HuH-7 (cell line): ENCODE measurements around the gene DEFB118.
"Not testable (repeated sequence)": the region's sequence is repeated elsewhere in the genome, so short reads cannot be mapped to it uniquely, and the experiment has no call there.

Experiments used
- DNase-seq: peaks from one replicate; pipeline ENCODE4 v3.0.0; 2011; ENCODE audit warnings: low spot score

The DEFB118 gene, protein sequence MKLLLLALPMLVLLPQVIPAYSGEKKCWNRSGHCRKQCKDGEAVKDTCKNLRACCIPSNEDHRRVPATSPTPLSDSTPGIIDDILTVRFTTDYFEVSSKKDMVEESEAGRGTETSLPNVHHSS

DNA sequence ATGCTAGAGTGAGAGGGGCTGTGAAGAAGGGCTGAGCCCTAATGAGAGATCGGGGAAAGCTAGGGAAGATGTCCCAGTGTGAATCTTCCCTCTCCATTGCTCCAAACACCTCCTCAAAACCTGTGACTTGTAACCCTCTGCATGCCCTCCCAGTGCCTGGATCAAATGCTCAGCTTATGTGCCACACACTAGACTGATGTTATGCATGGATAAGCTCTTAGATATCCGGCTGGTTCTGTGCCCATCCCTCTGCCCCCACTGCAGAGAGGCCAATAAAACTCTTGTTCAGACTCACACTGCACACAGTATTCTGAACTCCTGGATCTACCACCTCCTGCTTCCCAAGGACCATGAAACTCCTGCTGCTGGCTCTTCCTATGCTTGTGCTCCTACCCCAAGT is at the start of gene DEFB118:
Gene DEFB118 (plus strand): TSS at position 301 of the 400 bp plus-strand sequence. CDS start 50 bp downstream, at position 351.
- DNase-seq: no peak

DNA sequence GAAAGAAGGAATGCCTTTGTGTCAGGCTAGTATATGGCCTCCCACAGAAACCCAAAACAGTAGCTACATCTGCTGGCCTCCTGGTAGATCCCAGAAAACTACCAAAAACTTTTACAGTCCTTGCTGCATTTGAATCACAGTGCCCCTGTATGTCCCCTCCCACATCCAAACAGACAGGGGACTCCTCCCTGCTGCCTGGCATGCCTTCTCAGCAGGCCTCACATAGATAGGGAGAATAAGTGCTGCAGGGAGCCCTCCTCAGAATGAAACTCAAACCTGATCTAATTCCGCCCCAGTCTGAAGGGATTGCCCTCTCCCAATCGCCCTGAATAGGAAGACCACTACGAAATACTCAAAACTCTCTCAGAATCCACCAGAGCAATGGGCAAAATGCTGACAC is 45.9 kb upstream of the DEFB118 start:
- no peak for DNase-seq

DNA sequence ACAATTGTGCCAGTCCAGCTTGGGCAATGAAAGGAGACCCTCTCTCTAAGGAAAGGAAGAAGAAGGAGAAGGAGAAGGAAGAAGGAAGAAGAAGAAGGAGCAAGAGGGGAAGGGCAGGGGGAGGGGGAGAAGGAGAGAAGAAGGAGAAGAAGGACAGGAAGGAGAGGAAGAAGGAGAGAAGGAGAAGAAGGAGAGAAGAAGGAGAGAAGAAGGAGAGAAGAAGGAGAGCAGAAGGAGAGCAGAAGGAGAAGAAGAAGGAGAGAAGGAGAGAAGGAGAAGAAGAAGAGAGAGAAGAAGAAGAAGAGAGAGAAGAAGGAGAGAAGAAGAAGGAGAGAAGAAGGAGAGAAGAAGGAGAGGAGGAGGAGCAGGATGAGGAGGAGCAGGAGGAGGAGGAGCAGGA is 37.5 kb upstream of the DEFB118 start:
- DNase-seq: no peak

DNA sequence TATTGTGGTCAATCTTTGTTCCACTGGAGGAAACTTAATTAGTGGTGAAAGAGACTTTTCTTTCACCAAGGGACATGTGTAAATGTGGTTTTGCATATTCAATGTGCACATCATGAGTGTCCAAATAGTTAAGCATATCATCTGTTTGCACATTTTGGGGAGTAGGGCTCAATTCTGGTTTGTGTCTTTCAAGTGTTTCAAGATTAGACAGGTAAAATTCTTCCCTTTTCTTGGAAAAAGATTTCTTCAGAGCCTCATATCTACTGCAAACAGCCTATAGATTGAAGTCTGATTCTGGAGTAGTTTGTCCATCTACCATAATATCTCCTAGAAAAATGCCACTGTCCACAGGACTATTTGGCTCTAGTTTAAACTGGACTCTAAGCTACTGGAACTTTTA is 26.9 kb upstream of the DEFB118 start:
- no peak for DNase-seq

DNA sequence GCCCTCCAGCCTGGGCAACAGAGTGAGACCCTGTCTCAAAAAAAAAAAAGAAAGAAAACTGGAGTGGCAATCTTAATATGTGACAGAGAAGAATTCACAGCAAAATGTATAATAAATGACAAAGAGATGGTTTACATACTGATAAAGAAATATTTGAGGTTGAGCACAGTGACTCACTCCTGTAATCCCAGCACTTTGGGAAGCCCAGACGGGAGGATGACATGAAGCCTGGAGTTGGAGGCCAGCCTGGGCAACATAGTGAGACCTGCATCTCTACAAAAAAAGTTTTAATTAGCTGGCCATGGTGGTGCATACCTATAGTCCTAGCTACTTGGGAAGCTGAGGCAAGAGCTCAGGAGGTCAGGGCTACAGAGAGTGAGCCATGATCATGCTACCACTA is 12.4 kb upstream of the DEFB118 start:
- no peak for DNase-seq

DNA sequence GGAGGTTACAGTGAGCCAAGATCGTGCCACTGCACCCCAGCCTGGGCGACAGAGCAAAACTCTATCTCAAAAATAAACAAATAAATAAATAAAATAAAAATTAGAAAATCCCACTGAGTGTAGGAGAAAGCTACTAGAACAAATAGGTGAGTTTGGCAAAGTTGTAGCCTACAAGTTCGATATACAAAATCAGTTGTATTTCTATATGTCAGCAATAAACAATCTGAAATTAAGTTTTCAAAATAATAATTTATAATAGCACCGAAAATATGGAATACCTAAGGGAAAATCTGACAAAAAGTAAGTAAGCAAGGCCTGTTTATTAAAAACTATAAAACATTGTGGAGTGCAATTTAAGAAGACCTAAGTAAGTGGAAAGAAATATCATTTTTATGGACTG is 5.1 kb upstream of the DEFB118 start:
- no peak for DNase-seq

DNA sequence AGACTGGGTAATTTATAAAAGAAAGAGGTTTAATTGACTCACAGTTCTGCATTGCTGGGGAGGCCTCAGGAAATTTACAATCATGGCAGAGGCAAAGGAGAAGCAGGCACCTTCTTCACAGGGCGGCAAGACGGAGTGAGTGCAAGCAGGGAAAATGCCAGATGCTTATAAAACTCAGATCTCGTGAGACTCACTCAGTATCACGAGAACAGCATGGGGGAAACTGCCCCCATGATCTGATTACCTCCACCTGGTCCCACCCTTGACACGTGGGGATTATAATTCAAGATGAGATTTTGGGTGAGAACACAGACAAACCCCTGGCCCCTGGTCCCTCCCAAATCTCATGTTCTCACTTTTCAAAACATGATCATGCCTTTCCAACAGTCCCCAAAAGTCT is 4.1 kb upstream of the DEFB118 start:
- DNase-seq: not testable (repeated sequence)

DNA sequence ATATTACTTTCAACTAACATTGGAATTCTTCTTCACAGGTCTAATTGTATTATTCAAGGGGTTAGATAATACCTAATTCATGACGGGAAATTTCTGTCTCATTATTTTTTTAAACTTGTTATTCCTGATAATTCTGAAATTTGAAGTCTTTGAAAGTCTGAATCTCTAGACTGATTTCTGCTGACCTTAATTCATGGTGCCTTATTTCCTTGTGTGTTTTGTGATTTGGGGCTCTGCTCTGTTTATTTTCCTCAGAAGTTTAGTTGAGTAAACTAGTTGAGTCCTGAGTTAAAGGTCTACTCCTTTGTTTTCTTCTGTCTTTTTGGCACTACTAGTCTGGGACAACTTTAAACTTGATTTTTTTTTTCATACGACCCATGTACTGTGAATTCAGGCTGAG is 5.9 kb downstream of the DEFB118 start:
- no peak for DNase-seq

DNA sequence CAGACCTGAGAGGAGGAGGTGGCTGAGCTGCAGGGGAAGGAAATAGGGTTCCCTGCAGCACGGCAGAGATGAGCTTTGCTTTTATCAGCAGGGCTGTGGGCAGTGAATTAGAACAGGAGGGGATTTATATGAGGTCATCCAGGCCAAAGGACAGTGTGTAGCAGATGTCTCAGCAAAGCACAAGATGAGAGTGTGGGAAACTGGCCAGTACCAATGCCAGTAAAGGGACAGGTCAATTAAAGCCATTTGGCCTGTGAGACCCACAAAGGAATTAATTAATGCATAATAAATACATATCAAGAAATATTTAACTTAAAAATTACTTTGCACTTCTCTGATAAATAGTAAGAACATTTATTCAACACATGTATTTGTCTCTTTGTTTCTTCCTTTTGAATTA is 22.1 kb downstream of the DEFB118 start, which contains the start of gene DEFB119:
Gene DEFB119 (minus strand): TSS at position 101 of the 400 bp plus-strand sequence. CDS start 107 bp downstream, outside the sequence.
- no peak for DNase-seq

DNA sequence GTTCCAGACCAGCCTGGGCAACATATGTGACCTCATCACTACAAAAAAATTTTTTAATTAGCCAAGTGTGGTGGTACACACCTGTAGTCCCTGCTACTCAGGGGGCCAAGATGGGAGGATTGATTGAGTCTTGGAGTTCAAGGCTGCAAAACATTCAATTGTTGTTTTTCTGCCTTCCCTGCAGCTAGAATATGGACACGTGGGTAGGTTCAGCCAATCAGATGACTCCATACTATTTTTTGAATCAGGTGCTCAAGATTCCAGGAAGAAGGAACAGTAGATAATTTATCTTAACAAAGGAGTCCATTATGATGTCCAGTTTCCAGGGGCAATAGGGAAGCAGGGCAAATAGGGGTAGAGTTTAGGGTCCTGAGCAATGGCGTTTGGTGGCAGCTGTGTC is 24.4 kb downstream of the DEFB118 start:
- DNase-seq: no peak

DNA sequence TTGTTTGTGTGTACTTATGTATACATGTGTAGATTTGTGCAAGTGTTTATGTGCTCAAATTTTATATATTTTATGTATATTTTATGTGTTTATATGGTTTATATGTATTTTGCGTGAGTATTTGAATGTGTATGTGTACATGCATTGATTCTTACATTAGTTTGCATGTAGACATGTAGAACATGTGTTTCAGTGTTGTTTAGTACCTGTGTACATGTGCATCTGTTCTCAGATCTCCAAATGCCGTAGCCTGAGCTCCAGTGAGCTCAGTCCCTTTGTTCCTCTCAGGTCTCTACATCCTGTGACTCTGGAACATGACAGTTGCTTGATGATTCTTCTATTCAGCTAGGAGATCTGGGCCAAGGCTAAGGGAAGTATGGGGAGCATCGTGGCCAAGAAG is 26.5 kb downstream of the DEFB118 start:
- DNase-seq: no peak

DNA sequence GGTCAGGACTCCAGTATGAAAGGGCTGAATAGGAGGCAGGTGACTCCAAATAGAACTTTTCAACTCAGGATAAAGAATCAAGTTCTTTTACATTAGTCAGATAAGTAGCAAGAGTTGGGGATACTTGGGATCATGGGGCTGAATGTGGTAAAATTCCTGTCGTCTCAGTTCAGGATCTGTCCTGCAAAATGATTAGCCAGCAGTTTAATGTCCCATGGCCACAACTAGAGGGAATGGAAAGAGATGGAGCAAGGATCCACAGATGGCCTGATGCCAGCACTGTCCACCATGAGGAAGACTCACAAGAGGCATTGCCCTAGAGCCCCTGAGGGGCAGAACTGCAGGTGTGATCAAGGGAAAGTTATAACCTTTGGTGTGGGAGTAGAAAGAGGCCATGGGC is 35.5 kb downstream of the DEFB118 start:
- no peak for DNase-seq

DNA sequence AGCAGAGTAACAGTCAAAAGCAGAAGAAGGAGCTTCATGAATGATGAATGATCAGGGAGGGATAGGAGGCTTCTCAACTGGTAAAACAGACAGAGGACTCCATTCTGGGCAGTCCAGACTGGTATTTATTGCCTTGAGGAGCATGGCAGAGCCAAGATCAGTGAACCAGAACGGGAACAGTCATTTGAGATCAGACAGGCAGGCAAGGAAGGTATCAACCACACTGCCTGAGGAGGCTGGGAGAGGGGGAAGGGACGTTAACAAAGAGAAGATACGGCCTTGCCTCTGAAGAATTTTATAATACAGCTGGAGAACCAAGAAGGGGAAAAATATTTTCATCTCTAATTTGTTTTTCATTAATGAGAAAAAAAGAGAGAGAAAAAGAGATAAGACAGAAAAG is 37.7 kb downstream of the DEFB118 start, which contains the start of gene DEFB121:
Gene DEFB121 (minus strand): TSS at position 101 of the 400 bp plus-strand sequence. CDS start 63 bp downstream, at position 38.
- DNase-seq: no peak

DNA sequence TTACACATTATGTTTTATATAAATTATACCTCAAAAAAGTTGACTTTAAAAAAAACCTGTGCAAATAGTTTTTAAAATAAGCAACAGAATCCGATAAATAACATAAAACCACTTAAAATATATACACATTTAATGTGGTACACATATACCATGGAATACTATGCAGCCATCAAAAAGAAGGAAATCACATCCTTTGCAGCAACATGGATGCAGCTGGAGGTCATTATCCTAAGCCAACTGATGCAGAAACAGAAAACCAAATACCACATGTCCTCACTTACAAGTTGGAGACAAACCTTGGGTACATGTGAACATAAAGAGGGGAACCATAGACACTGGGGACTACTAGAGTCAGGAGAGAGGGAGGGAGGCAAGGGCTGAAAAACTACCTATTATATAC is 41.6 kb downstream of the DEFB118 start:
- no peak for DNase-seq

DNA sequence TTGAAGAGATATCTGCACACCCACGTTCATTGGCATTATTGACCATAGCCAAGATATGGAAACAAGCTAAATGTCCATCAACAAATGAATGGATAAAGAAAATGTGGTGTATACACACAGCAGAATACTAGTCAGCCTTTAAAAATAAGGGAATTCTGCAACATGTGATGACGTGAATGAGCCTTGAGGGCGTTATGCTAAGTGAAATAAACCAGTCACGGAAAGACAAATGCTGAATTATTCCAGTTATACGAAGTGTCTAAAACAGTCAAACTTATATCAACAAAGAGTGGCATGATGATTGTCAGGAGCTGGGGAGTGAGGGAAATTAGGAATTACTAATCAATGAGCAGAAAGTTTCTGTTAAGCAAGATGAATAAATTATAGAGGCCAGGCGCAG is 46.0 kb downstream of the DEFB118 start:
- no peak for DNase-seq

DNA sequence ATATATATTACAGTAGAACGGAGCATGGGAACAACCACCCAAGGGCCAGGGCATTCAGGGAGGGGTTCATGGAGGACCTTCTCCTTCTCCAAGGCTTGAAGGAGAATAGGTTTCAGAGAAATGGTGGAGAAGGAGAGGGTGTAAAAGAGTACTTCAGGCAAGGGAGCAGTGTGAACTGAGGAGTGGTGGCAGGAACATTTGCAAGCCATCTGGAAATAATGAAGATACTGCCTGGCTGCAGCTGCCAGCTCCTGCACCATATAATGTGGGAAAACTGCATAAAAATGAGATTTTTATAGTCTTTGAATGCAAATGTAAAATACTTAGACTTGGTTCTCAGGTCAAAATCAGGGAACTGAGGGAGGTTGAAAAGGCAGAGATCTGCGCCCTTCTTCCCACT is 47.3 kb downstream of the DEFB118 start:
- DNase-seq: no peak

DNA sequence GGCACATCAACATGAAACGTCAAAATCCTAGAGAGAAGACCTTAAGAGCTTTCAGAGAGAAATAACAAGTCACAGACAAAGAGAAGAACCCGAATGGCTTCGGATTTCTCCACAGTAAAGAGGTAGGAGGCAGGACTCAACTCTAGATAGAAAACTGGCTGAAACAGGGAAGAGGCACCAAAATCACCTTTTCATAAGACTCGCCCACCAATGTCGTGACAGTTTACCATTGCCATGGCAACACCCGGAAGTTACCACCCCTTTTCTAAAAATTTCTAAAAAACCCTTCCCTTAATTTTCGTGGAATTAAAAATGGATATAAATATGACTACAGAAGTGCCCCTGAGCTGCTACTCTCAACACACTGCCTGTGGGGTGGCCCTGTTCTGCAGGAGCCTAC is 49.9 kb downstream of the DEFB118 start:
- DNase-seq: no peak
